Gastrocnemius medialis (tissue), 4 donors: ENCODE results near the gene THRB.

ENCODE experiments used
- CTCF ChIP-seq, 5 experiments: fragments of 450-650 bp in 3 of 5; fragments of 200-600 bp in 2 of 5; sonication (generic) in 2 of 5; IDR thresholded peaks in 4 of 5; conservative IDR thresholded peaks in 1 of 5; 1 replicate in 4 of 5; 2 replicates in 1 of 5; pipeline ENCODE4 v1.5.1; 2016 to 2019; ENCODE audit warnings: antibody characterized with exemption in 5 of 5, mild to moderate bottlenecking in 3 of 5, moderate library complexity in 3 of 5
- POLR2A ChIP-seq, 2 donors: fragments of 450-650 bp; IDR thresholded peaks; one replicate each; pipeline ENCODE4 v1.6.1; 2017; ENCODE audit warnings: antibody characterized with exemption in 2 of 2, mild to moderate bottlenecking in 2 of 2, moderate library complexity in 2 of 2

- TF ChIP-seq POLR2A (IDR thresholded peaks at IDR 0.05), result no peak
- TF ChIP-seq CTCF (IDR thresholded peaks at IDR 0.05 in 4 of 5, conservative IDR thresholded peaks at IDR 0.05 in 1 of 5), result no peak
Observed at GRCh38 chr3:24502690-24503089, 8.0 kb upstream of the THRB start.
